D721Med (cell line): ENCODE measurements around the gene LPCAT2.

Experiments
- DNase-seq: peaks from one replicate; pipeline ENCODE4 v3.0.0; 2011; ENCODE audit warnings: low spot score; ENCODE audit not compliant: insufficient read length
- FAIRE-seq: peaks from 2 replicates; lab custom pipeline; 2011; peaks lifted over from hg19 to GRCh38; lab: Jason Lieb, UNC
- TF ChIP-seq, protein P1 (sequence below): IDR thresholded peaks from 2 replicates; pipeline ENCODE4 v1.5.1; 2012; ENCODE audit warnings: mild to moderate bottlenecking, control low read depth; ENCODE audit not compliant: insufficient read depth; ENCODE audit errors: missing control alignments

LPCAT2 gene

DNA sequence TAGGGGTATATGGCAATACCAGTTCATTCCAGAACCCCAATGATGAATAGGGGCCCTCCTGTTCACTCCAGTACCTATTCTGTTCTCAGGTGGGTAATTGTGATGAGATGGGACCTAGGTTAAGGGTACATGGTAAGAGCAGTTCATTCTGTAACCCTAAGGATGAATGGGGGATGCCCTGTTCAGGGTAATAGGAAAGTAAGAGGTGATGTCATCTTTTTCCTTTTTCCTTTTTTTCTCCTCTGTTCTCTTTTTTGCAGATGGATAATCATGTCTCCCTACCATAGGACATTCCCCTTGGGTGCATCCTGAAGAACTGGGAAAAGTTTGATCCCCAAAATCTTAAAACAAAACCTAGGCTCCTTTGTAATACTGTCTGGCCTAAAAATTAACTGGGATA is 121.9 kb downstream of the LPCAT2 start:
- TF ChIP-seq, protein P1, sequence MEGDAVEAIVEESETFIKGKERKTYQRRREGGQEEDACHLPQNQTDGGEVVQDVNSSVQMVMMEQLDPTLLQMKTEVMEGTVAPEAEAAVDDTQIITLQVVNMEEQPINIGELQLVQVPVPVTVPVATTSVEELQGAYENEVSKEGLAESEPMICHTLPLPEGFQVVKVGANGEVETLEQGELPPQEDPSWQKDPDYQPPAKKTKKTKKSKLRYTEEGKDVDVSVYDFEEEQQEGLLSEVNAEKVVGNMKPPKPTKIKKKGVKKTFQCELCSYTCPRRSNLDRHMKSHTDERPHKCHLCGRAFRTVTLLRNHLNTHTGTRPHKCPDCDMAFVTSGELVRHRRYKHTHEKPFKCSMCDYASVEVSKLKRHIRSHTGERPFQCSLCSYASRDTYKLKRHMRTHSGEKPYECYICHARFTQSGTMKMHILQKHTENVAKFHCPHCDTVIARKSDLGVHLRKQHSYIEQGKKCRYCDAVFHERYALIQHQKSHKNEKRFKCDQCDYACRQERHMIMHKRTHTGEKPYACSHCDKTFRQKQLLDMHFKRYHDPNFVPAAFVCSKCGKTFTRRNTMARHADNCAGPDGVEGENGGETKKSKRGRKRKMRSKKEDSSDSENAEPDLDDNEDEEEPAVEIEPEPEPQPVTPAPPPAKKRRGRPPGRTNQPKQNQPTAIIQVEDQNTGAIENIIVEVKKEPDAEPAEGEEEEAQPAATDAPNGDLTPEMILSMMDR: no peak
- no peak for DNase-seq
- FAIRE-seq: no peak

DNA sequence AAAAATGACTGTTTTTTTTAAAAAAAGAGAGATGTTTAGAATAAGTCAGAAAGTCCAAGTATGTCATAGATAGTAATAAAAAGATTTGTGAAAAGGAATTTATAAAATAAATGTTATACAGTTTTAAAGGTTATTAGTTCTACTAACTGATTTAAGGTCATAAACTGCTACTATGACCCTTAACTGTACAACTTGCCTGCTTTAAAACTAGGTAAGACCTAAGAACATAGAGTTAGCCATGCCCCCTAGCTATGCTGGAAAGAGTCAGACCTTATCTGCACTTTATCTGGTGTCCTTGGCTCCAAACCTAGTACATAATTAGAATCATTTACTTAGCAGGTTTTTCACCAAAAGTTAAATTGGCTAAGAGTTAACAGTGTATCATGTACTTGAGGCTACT is 123.4 kb downstream of the LPCAT2 start:
- FAIRE-seq (no peak), DNase-seq (no peak)
- TF ChIP-seq, protein P1: no peak

DNA sequence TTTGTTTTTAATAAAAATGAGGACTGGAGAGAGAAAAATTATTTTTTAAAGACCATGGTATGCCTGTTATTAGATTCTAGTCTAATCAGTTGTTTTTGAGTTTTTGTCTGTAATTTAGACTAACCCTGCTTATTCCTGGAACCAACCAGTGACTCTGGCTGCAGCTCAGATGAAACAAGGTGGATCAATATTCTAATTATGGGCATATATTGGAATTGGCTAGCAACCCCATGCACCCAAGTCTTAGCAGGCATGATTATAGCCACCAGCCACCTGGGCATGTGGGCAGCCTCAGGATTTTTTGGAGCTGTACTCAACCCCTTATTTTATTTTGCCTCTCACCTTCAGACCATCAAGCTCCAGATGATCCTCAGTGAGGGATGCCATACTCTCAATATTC is 125.3 kb downstream of the LPCAT2 start:
- no peak for FAIRE-seq
- TF ChIP-seq, protein P1: no peak
- no peak for DNase-seq
